Mammary epithelial cell (primary cell): ENCODE results near the gene GTSE1.

Source experiments
- EZH2 ChIP-seq: IDR thresholded peaks from 2 replicates; pipeline ENCODE4 v1.6.1; 2012; ENCODE audit warnings: low read length, inconsistent platforms, borderline replicate concordance
- TF ChIP-seq, protein P1 (sequence below), 2 donors: IDR thresholded peaks in 1 of 2; conservative IDR thresholded peaks in 1 of 2; 2 replicates each; pipeline ENCODE4 v1.5.1; 2011 to 2012; ENCODE audit warnings: inconsistent platforms in 2 of 2, low read length in 2 of 2, mild to moderate bottlenecking in 2 of 2, control low read depth in 1 of 2, low read depth in 1 of 2; ENCODE audit not compliant: insufficient read depth in 1 of 2; ENCODE audit errors: extremely low read depth in 1 of 2

DNA sequence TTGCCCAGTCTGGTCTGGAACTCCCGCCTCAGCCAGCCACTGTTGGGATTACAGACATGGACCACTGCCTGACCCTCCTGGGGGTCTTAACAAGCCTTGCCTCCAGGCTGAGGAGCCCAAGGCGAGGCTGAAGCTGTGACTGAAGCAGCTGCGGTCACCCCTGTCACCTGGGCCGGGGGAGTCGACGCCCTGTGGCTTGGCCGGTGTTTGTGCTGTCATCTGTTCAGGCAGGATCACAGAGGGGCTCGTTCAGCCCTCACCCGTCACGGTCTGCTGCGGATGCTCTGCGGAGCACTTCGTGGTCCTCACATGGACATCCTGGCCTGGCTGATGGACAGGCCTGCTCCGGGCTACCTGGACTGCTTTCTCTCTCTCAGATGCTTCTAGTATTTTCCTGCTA, 62.7 kb downstream of the GTSE1 start:
- TF ChIP-seq EZH2: no peak
- TF ChIP-seq, protein P1, sequence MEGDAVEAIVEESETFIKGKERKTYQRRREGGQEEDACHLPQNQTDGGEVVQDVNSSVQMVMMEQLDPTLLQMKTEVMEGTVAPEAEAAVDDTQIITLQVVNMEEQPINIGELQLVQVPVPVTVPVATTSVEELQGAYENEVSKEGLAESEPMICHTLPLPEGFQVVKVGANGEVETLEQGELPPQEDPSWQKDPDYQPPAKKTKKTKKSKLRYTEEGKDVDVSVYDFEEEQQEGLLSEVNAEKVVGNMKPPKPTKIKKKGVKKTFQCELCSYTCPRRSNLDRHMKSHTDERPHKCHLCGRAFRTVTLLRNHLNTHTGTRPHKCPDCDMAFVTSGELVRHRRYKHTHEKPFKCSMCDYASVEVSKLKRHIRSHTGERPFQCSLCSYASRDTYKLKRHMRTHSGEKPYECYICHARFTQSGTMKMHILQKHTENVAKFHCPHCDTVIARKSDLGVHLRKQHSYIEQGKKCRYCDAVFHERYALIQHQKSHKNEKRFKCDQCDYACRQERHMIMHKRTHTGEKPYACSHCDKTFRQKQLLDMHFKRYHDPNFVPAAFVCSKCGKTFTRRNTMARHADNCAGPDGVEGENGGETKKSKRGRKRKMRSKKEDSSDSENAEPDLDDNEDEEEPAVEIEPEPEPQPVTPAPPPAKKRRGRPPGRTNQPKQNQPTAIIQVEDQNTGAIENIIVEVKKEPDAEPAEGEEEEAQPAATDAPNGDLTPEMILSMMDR (conservative IDR thresholded peaks at IDR 0.05 in 1 of 2, IDR thresholded peaks at IDR 0.05 in 1 of 2; ENCODE audit: extremely low read depth in 1 of 2, insufficient read depth in 1 of 2, low read depth in 1 of 2, low read length in 2 of 2): no peak
